Transverse colon (tissue), 4 donors: ENCODE measurements around the gene PCGF2. TPM values are rescaled to one million over a fixed set of nuclear protein-coding genes. Genes with fewer than 3 reads are reported as not detected.
"Not testable (repeated sequence)": the region's sequence is repeated elsewhere in the genome, so short reads cannot be mapped to it uniquely, and the experiment has no call there.

Experiments
- DNase-seq: peaks from one replicate; pipeline ENCODE4 v3.0.0-alpha.2; 2019
- H3K27ac ChIP-seq, 4 donors: fragments of 200-600 bp; sonication (generic); 2 replicates each; pipeline ENCODE4 v1.5.1; 2016 to 2018; ENCODE audit warnings: inconsistent platforms in 4 of 4
- H3K27me3 ChIP-seq: fragments of 200-600 bp; sonication (generic); 2 replicates; pipeline ENCODE4 v1.5.1; 2017; ENCODE audit warnings: inconsistent platforms
- H3K36me3 ChIP-seq, 4 donors: fragments of 200-600 bp; sonication (generic); 2 replicates each; pipeline ENCODE4 v1.5.1; 2017 to 2019; ENCODE audit warnings: inconsistent platforms in 4 of 4
- H3K4me1 ChIP-seq, 4 donors: fragments of 200-600 bp; sonication (generic); 2 replicates each; pipeline ENCODE4 v1.5.1; 2017 to 2020; ENCODE audit warnings: inconsistent platforms in 4 of 4
- H3K4me3 ChIP-seq, 4 donors: fragments of 200-600 bp; sonication (generic); 1 replicate in 1 of 4; 2 replicates in 3 of 4; pipeline versions ENCODE4 v1.5.1 to v1.6.1; 2017 to 2019; ENCODE audit warnings: inconsistent platforms in 4 of 4
- H3K9me3 ChIP-seq, 2 donors: fragments of 200-600 bp; sonication (generic); 2 replicates each; pipeline ENCODE4 v1.5.1; 2017 to 2019; ENCODE audit warnings: inconsistent platforms in 2 of 2
- EP300 ChIP-seq: sonication (generic); formaldehyde crosslinking; IDR thresholded peaks from one replicate; pipeline ENCODE4 v1.6.1; 2017; ENCODE audit warnings: antibody characterized with exemption, low read depth
- POLR2A ChIP-seq: fragments of 450-650 bp; IDR thresholded peaks from one replicate; pipeline ENCODE4 v1.6.1; 2016; ENCODE audit warnings: antibody characterized with exemption, mild to moderate bottlenecking, moderate library complexity
- POLR2AphosphoS5 ChIP-seq, 3 donors: sonication (generic); formaldehyde crosslinking; IDR thresholded peaks; one replicate each; pipeline ENCODE4 v1.6.1; 2016; ENCODE audit warnings: antibody characterized with exemption in 3 of 3
- WGBS, 2 donors: methylation state at CpG; one replicate each; pipeline ENCODE4 v1.1.5; 2018; ENCODE audit warnings: low coverage in 1 of 2; 5-methylcytosine and 5-hydroxymethylcytosine counted together
- in situ Hi-C, 4 donors: fragments of 200-750 bp; cut with MboI; loops; one replicate each; pipeline versions ENCODE4 v1.15.0 to v1.15.1; 2017; ENCODE audit warnings: low sequenced_read_pairs in 3 of 4, low pct_ligation_motif_present in 1 of 4, low pct_unique_long_range_greater_than_20kb in 1 of 4
- intact Hi-C: fragments of 100-400 bp; cut with DNase I; formaldehyde crosslinking; loops from one replicate; pipeline ENCODE4 v1.15.1; 2023; ENCODE audit warnings: low total_unique reads
- total RNA-seq, 4 donors: library from RNA; depleted of rRNA; stranded (reverse); fragments of >200 nt; gene quantifications; one replicate each; pipeline ENCODE4 v1.1.0, GENCODE V29; 2016
- TF ChIP-seq, protein P1 (sequence below), 5 experiments: fragments of 200-600 bp in 3 of 5; fragments of 450-650 bp in 2 of 5; sonication (generic) in 3 of 5; IDR thresholded peaks; 1 replicate in 2 of 5; 2 replicates in 3 of 5; pipeline ENCODE4 v1.5.1; 2016 to 2017; ENCODE audit warnings: antibody characterized with exemption in 5 of 5, inconsistent platforms in 3 of 5, mild to moderate bottlenecking in 2 of 5, moderate library complexity in 1 of 5

Gene PCGF2
- total RNA-seq, 4 donors from 2014 or later: 9.1 to 41.9 (median 12.2) TPM

DNA sequence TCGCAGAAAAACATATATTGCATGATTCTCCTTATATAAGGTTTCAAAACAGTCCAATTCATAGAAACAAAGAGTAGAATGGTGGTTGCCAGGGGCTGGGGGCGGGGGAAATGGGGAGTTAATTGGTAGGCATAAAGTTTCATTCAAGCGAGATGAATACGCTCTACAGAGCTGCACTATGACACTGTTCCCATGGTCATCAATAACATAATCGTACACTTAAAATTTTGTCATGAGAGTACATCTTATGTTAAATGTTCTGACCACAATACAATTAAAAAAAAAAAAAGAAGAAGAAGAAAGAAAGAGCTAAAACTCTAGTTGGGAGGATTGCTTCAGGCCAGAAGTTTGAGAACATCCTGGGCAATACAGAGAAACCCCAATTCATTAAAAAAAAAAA is 46.1 kb upstream of the PCGF2 start:
- H3K4me1 ChIP-seq: peaks cover 19 to 31% (median 27%) of the 10 kb centered on the region in 4 donors
- DNase-seq: no peak
- WGBS, 2 donors: 94 to 95% methylated on average over 5 of the region's 5 CpGs
- H3K27me3 ChIP-seq: no peaks in the 10 kb centered on the region
- intact Hi-C loops (no loop called here), in situ Hi-C loops (no loop called here)
- H3K27ac ChIP-seq: no peak overlapping the region
- no peaks in the 10 kb centered on the region for H3K9me3 ChIP-seq
- TF ChIP-seq POLR2AphosphoS5 (IDR thresholded peaks at IDR 0.05) (no peak), EP300 (no peak), POLR2A (no peak)
- TF ChIP-seq, protein P1, sequence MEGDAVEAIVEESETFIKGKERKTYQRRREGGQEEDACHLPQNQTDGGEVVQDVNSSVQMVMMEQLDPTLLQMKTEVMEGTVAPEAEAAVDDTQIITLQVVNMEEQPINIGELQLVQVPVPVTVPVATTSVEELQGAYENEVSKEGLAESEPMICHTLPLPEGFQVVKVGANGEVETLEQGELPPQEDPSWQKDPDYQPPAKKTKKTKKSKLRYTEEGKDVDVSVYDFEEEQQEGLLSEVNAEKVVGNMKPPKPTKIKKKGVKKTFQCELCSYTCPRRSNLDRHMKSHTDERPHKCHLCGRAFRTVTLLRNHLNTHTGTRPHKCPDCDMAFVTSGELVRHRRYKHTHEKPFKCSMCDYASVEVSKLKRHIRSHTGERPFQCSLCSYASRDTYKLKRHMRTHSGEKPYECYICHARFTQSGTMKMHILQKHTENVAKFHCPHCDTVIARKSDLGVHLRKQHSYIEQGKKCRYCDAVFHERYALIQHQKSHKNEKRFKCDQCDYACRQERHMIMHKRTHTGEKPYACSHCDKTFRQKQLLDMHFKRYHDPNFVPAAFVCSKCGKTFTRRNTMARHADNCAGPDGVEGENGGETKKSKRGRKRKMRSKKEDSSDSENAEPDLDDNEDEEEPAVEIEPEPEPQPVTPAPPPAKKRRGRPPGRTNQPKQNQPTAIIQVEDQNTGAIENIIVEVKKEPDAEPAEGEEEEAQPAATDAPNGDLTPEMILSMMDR (IDR thresholded peaks at IDR 0.05): no peak
- no peaks in the 10 kb centered on the region for H3K36me3 ChIP-seq
- H3K4me3 ChIP-seq: no peak overlapping the region

DNA sequence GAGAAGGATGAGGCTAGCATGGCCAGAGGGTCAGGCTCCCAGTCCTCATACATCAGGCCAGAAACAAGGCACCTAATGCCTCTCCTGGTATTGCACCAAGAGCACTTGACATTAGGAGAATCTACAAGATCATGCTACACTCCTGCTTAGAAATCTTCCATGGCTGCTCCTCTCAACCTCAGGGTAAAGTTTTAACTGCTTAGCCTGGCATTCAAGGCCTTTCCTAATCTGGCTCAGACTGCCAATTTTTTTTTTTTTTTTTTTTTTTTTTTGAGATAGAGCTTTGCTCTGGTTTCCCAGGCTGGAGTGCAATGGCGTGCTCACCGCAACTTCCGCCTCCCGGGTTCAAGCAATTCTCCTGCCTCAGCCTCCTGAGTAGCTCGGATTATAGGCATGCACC is 43.0 kb upstream of the PCGF2 start:
- no peak for DNase-seq
- peaks cover 0 to 4% (median 1%) of the 10 kb centered on the region in 4 donors for H3K4me1 ChIP-seq
- H3K4me3 ChIP-seq: no peak overlapping the region
- in situ Hi-C loops (no loop called here), intact Hi-C loops (no loop called here)
- H3K9me3 ChIP-seq: no peaks in the 10 kb centered on the region
- peaks cover 0 to 9% (median 3%) of the 10 kb centered on the region in 4 donors for H3K36me3 ChIP-seq
- 87 to 100% methylated on average over 2 to 5 of the region's 5 CpGs for WGBS, 2 donors
- no peak for TF ChIP-seq POLR2AphosphoS5 (IDR thresholded peaks at IDR 0.05)
- TF ChIP-seq, protein P1 (IDR thresholded peaks at IDR 0.05): no peak
- TF ChIP-seq POLR2A: no peak
- no peak for TF ChIP-seq EP300
- no peak overlapping the region for H3K27ac ChIP-seq
- no peaks in the 10 kb centered on the region for H3K27me3 ChIP-seq

DNA sequence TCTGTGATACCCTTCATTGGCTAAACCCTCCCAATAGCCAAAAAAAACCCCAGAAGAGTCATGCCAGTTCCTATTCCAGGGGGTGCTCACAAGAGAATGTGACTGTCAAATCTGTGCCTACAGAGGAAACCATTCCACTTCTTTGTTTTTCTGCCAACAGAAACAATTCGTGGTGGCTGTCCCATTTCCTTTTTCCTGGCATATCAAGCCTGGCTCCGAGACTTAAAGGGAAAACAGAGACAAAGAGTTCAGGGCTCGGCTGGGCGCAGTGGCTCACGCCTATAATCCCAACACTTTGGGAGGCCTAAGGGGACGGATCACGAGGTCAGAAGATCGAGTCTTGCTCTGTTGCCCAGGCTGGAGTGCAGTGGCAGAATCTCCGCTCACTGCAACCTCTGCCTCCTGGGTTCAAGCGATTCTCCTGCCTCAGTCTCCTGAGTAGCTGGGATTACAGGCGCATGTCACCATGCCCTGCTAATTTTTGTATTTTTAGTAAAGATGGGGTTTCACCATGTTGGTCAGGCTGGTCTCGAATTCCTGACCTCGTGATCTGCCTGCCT is 42.1 kb upstream of the PCGF2 start:
- DNase-seq, H3K4me3 ChIP-seq, intact Hi-C loops, H3K27ac ChIP-seq, H3K27me3 ChIP-seq, H3K4me1 ChIP-seq, H3K9me3 ChIP-seq, in situ Hi-C loops: not testable (repeated sequence)
- 83 to 85% methylated on average over 6 to 13 of the region's 13 CpGs for WGBS, 2 donors
- peaks cover 0 to 16% (median 10%) of the 10 kb centered on the region in 4 donors for H3K36me3 ChIP-seq

- Histone ChIP-seq H3K4me1 (no peaks in the 10 kb centered on the region), H3K36me3 (peaks cover 0 to 26% (median 15%) of the 10 kb centered on the region in 4 donors), H3K27ac (no peak overlapping the region), H3K9me3 (no peaks in the 10 kb centered on the region), H3K4me3 (no peak overlapping the region), H3K27me3 (no peaks in the 10 kb centered on the region)
- WGBS, 2 donors: 7% methylated on average over 1 of the region's 1 CpG; no CpG with 5 or more reads in 1 of the 2 donors
- intact Hi-C loops: no loop called here
- TF ChIP-seq, protein P1 (IDR thresholded peaks at IDR 0.05): no peak
- TF ChIP-seq POLR2AphosphoS5 (IDR thresholded peaks at IDR 0.05) (no peak), POLR2A (no peak), EP300 (no peak)
- no peak for DNase-seq
- in situ Hi-C loops: no loop called here
Measured at GRCh38 chr17:38789185-38789584, 41.0 kb upstream of the PCGF2 start.

DNA sequence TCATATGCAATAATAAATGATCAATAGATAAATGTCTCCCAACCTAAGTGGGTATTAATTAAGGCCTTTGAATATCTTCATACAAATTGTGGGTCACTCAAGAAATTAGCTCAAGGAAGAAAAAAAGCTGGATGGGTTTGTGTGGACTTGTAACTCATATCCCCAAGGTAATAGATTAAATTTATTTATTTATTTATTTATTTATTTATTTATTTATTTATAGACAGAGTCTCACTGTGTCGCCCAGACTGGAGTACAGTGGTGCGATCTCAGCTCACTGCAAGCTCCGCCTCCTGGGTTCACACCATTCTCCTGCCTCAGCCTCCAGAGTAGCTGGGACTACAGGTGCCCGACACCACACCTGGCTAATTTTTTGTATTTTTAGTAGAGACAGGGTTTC is 39.9 kb upstream of the PCGF2 start:
- H3K27me3 ChIP-seq, H3K9me3 ChIP-seq, in situ Hi-C loops, H3K4me3 ChIP-seq, H3K4me1 ChIP-seq, intact Hi-C loops, H3K27ac ChIP-seq, DNase-seq: not testable (repeated sequence)
- WGBS, 2 donors: 92 to 98% methylated on average over 2 to 4 of the region's 4 CpGs
- peaks cover 0 to 35% (median 20%) of the 10 kb centered on the region in 4 donors for H3K36me3 ChIP-seq
